ENCODE results near the gene FRMPD4.

The FRMPD4 gene

DNA sequence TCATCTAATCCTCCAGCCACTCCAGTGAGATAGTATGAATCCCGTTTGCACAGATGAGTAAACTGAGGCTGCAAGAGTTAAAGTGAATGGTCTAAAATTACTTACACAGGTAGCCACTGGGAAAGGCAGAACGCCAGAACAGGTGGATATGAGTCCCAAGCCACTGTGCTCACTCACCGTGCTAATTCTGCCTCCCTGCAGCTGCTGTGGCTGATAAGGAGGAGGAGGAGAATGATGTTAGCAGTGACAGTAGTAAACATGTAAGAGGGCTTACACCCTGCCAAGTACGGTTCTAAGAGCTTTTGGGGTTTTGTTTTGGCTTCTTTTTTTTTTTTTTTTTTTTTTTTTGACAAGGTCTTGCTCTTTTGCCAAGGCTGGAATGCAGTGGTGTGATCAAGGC is 562.5 kb downstream of the FRMPD4 start:
- POLR2A ChIA-PET, result no interaction called here
- no peak for DNase-seq (ENCODE audit: extremely low spot score)
- TF ChIP-seq, protein P1, sequence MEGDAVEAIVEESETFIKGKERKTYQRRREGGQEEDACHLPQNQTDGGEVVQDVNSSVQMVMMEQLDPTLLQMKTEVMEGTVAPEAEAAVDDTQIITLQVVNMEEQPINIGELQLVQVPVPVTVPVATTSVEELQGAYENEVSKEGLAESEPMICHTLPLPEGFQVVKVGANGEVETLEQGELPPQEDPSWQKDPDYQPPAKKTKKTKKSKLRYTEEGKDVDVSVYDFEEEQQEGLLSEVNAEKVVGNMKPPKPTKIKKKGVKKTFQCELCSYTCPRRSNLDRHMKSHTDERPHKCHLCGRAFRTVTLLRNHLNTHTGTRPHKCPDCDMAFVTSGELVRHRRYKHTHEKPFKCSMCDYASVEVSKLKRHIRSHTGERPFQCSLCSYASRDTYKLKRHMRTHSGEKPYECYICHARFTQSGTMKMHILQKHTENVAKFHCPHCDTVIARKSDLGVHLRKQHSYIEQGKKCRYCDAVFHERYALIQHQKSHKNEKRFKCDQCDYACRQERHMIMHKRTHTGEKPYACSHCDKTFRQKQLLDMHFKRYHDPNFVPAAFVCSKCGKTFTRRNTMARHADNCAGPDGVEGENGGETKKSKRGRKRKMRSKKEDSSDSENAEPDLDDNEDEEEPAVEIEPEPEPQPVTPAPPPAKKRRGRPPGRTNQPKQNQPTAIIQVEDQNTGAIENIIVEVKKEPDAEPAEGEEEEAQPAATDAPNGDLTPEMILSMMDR (IDR thresholded peaks at IDR 0.05; ENCODE audit: control extremely low read depth, extremely low read depth, low read depth, missing control alignments), result no peak
- CTCF ChIA-PET, result interaction anchor here (0.6 to 2.7 kb wide), 7 partner anchors 9 to 623 kb away, joined by 3 to 22 read pairs (median 5); no protein-coding TSS in a partner anchor

DNA sequence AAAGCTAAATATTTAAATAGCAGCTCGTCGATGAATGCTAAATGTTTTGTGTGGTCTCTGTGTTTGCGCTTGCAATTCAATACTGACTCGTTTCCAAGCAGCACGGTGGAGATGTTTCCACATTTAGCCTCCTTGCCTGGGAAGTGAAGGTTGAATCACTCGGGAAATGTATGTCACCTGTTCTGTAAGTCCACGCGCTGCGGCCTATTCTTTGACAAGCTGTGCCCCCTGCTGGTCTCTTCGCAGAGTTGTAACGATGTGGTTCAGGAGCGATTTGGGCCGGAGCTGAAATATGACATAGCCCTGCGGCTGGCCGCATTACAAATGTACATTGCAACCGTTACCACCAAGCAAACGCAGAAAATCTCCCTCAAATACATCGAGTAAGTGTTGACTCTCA is 563.4 kb downstream of the FRMPD4 start:
- DNase-seq (ENCODE audit: extremely low spot score), result peak; percentile 42
- TF ChIP-seq, protein P1 (IDR thresholded peaks at IDR 0.05; ENCODE audit: control extremely low read depth, extremely low read depth, low read depth, missing control alignments), result peak; percentile 55
- POLR2A ChIA-PET, result no interaction called here

DNA sequence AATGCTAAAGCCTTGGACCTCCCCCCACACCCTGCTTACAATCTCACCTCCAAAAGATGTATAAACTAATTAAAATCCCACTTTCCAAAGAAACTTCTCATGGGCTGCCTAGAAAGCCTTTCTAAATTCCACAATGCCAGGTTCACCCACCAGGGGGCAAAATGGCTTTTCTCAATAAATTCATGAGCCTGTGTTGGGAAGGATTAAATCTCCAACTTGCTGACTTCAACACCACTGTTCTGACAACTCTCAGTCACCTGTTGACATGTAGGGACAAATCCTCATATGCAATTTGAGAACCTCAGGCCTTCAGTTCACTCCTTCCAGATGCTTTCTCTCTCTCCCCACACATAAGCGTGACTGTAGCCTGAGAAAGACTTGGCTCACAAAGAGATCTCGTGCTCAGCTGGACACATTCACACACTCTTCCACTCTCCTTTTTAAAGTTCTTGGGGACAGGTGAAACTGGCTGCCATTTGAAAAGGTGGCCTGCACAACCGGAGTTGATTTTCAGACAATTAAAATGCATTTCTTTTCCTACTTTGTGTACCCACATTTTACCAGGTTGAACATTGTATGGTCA is 564.3 kb downstream of the FRMPD4 start:
- POLR2A ChIA-PET, result no interaction called here
- CTCF ChIA-PET, result interaction anchor here (1.0 to 2.7 kb wide), 6 partner anchors 11 to 622 kb away, joined by 4 to 22 read pairs (median 6); no protein-coding TSS in a partner anchor
- TF ChIP-seq, protein P1 (IDR thresholded peaks at IDR 0.05; ENCODE audit: control extremely low read depth, extremely low read depth, low read depth, missing control alignments), result no peak
- no peak for DNase-seq (ENCODE audit: extremely low spot score)

More for the DNA sequence above, 563.4 kb downstream of the FRMPD4 start:
- CTCF ChIA-PET, result interaction anchor here (0.6 to 2.7 kb wide), 17 partner anchors 10 to 623 kb away, joined by 3 to 22 read pairs (median 4); no protein-coding TSS in a partner anchor

DNA sequence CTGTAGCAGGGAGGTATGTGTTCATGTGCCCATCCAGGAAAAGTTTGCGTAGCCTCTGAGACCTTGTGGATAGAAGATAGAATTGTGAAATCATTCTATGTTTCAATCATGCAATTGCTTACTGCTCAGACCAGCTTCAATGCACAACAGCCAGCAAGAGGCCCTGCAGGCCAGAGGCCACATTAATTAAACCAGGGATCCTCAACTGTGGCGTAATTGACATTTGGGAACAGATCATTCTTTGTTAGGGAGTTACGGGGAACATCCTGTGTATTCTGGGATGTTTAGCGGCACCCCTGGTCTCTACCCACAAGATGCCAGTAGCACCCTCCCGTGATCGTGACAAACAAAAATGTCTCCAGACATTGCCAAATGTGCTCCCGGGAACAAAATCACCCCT is 566.4 kb downstream of the FRMPD4 start:
- POLR2A ChIA-PET, result no interaction called here
- CTCF ChIA-PET, result no interaction called here
- TF ChIP-seq, protein P1 (IDR thresholded peaks at IDR 0.05; ENCODE audit: control extremely low read depth, extremely low read depth, low read depth, missing control alignments), result no peak
- no peak for DNase-seq (ENCODE audit: extremely low spot score)

DNA sequence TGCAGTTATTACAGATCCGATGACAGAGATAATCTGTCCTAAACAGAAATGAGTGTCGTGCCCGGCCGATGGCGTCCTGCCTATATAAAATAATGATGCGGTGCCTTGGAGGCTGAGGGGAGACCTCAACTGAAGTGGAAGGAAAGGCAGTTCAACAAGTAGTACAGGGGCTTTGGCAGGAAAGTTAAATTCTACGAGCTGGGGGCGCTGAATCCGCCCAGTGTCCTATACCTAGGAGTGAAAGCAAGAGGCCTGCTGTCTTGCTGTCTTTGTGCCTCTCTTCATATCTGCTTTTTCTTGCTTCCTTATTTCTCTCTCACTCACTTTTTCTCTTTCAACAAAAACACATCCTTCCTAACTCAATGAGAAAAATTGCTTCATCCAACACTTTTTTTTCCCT is 570.8 kb downstream of the FRMPD4 start:
- ChIA-PET POLR2A (no interaction called here), CTCF (no interaction called here)
- TF ChIP-seq, protein P1 (IDR thresholded peaks at IDR 0.05; ENCODE audit: control extremely low read depth, extremely low read depth, low read depth, missing control alignments), result no peak
- DNase-seq (ENCODE audit: extremely low spot score), result no peak

DNA sequence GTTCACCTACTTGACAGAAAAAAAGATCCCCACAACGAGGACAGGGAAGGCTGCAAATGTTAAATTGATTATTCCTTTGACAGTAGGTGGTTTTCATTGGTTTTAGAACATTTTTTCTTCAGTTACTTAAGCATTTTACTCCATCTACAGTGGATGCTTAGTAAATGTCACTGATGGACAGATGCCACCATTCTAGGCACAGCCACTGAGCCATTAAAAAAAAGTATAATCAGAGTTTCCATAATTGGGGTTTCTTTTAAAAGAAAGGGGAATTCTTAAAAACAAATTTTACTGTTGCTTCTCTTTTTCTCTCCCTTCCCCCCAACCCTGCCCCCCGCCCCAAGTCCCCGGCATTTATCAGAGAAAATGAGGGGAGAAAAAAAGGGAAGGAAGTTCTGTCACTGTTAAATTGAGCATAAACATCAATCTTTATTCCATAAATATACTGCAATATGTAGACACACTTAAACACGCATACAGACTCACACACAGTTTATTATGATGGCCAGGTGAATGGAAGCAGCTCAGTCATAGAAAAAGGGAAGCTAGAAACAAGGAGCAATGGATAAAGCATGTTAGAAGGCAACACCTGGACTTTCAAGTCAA is 573.3 kb downstream of the FRMPD4 start:
- ChIA-PET POLR2A (no interaction called here), CTCF (interaction anchor here (0.7 kb wide), 1 partner anchor 10 kb away, joined by 3 read pairs; no protein-coding TSS in a partner anchor)
- TF ChIP-seq, protein P1 (IDR thresholded peaks at IDR 0.05; ENCODE audit: control extremely low read depth, extremely low read depth, low read depth, missing control alignments), result no peak
- DNase-seq (ENCODE audit: extremely low spot score), result no peak

Measured in GM10248 (cell line).